ENCODE measurements around the gene USP6. TPM values are rescaled to one million over a fixed set of nuclear protein-coding genes. Genes with fewer than 3 reads are reported as not detected.
"Not testable (repeated sequence)": the region's sequence is repeated elsewhere in the genome, so short reads cannot be mapped to it uniquely, and the experiment has no call there.

Gene USP6
- polyA plus RNA-seq, 1 experiment = not detected

- Histone ChIP-seq H3K4me3 (ENCODE audit: low read depth, low read length) (no peak overlapping the region), H3K36me3 (ENCODE audit: control insufficient read depth, insufficient read depth, low read length) (no peaks in the 10 kb centered on the region), H3K27me3 (ENCODE audit: control insufficient read depth, insufficient read depth, low read length) (peaks cover 17% of the 10 kb centered on the region)
- DNase-seq (ENCODE audit: low read depth) = no peak
- ChIA-PET POLR2A (no interaction called here), CTCF (no interaction called here)
- TF ChIP-seq, protein P1, sequence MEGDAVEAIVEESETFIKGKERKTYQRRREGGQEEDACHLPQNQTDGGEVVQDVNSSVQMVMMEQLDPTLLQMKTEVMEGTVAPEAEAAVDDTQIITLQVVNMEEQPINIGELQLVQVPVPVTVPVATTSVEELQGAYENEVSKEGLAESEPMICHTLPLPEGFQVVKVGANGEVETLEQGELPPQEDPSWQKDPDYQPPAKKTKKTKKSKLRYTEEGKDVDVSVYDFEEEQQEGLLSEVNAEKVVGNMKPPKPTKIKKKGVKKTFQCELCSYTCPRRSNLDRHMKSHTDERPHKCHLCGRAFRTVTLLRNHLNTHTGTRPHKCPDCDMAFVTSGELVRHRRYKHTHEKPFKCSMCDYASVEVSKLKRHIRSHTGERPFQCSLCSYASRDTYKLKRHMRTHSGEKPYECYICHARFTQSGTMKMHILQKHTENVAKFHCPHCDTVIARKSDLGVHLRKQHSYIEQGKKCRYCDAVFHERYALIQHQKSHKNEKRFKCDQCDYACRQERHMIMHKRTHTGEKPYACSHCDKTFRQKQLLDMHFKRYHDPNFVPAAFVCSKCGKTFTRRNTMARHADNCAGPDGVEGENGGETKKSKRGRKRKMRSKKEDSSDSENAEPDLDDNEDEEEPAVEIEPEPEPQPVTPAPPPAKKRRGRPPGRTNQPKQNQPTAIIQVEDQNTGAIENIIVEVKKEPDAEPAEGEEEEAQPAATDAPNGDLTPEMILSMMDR (IDR thresholded peaks at IDR 0.05; ENCODE audit: insufficient read depth, low read depth, low read length) = no peak
Measured at GRCh38 chr17:5118219-5118618, 2.4 kb downstream of the USP6 start.

- Histone ChIP-seq H3K36me3 (ENCODE audit: control insufficient read depth, insufficient read depth, low read length) (no peaks in the 10 kb centered on the region), H3K27me3 (ENCODE audit: control insufficient read depth, insufficient read depth, low read length) (peaks cover 22% of the 10 kb centered on the region), H3K4me3 (ENCODE audit: low read depth, low read length) (no peak overlapping the region)
- POLR2A ChIA-PET = no interaction called here
- no peak for DNase-seq (ENCODE audit: low read depth)
- CTCF ChIA-PET = no interaction called here
- TF ChIP-seq, protein P1 (IDR thresholded peaks at IDR 0.05; ENCODE audit: insufficient read depth, low read depth, low read length) = no peak
Measured at GRCh38 chr17:5120036-5120435, 4.2 kb downstream of the USP6 start.

DNA sequence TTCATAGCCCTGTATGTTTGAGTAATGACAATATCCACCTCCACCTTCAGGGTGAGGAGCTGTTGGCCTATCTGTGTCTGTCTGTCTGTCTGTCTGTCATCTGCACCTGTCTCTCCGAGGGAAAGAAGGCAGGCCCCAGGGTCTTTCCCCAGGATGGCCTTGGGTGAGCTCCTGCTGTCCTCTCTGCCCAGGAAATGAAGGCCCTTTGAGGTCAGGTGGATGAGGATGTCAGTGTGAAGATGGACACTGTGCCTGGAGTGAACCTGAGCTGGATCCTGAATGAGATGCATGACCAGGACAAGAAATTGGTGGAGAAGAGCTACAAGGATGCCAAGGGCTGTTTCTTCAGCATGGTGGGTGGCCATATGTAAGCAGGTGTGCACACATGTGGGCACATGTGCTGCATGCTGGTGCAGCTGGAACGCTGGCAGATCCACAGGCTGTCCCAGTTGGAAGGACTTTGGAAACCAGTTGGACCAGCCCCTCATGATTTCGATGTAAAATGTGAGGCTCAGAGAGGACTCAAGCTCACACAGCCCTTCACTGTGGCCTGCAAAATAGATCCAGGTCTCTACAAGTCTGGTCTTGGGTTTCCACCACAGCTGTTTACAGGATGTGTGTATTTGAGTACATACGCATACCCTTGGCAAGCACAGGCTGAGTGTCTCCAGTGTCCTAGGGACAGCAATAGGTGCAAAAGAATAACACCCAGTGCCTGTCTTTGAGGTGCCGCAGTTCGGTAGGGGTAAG is 4.8 kb downstream of the USP6 start:
- H3K4me3 ChIP-seq (ENCODE audit: low read depth, low read length); CTCF ChIA-PET; POLR2A ChIA-PET; DNase-seq (ENCODE audit: low read depth); H3K36me3 ChIP-seq (ENCODE audit: control insufficient read depth, insufficient read depth, low read length): not testable (repeated sequence)
- peaks cover 20% of the 10 kb centered on the region for H3K27me3 ChIP-seq (ENCODE audit: control insufficient read depth, insufficient read depth, low read length)

DNA sequence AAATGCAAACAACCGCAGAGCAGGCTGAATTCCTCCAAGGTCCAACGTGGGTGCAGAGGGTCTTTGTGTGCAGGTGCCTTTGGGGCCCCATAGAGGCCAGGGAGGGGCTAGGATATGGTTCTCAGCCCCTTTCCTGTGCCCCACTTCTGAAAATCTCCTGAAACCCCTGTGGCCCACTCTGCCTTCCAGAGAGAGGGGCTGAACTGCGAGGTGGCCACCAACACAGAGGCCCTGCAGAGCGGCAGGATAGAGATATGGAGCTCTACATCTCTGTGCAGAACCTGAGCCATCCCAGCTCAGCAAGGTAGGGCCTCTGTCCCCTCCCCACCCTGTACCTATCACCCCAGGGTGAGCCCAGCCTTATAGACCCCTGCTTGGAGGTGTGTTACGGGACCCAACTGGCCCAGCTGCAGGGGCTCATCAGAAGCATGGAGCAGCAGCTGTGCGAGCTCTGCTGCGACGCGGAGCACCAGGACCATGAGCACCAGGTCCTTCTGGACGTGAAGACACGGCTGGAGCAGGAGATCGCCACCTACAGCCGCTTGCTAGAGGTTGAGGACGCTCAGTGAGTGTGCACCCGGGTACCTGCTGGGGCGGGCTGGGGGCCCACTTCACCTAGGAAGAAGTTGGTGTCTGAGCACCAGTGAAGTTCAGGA is 5.5 kb downstream of the USP6 start:
- ChIA-PET CTCF (no interaction called here), POLR2A (no interaction called here)
- Histone ChIP-seq H3K27me3 (ENCODE audit: control insufficient read depth, insufficient read depth, low read length) (peaks cover 18% of the 10 kb centered on the region), H3K4me3 (ENCODE audit: low read depth, low read length) (no peak overlapping the region), H3K36me3 (ENCODE audit: control insufficient read depth, insufficient read depth, low read length) (no peaks in the 10 kb centered on the region)
- TF ChIP-seq, protein P1 (IDR thresholded peaks at IDR 0.05; ENCODE audit: insufficient read depth, low read depth, low read length) = no peak
- no peak for DNase-seq (ENCODE audit: low read depth)

GRCh38 chr17:5122056-5122455 is 6.2 kb downstream of the USP6 start:
- H3K36me3 ChIP-seq (ENCODE audit: control insufficient read depth, insufficient read depth, low read length); DNase-seq (ENCODE audit: low read depth); POLR2A ChIA-PET: not testable (repeated sequence)
- Histone ChIP-seq H3K27me3 (ENCODE audit: control insufficient read depth, insufficient read depth, low read length) (peaks cover 14% of the 10 kb centered on the region), H3K4me3 (ENCODE audit: low read depth, low read length) (peak overlapping the region; percentile 55)
- CTCF ChIA-PET = interaction anchor here (0.9 kb wide), 1 partner anchor 8 kb away, joined by 3 read pairs; no protein-coding TSS in a partner anchor

DNA sequence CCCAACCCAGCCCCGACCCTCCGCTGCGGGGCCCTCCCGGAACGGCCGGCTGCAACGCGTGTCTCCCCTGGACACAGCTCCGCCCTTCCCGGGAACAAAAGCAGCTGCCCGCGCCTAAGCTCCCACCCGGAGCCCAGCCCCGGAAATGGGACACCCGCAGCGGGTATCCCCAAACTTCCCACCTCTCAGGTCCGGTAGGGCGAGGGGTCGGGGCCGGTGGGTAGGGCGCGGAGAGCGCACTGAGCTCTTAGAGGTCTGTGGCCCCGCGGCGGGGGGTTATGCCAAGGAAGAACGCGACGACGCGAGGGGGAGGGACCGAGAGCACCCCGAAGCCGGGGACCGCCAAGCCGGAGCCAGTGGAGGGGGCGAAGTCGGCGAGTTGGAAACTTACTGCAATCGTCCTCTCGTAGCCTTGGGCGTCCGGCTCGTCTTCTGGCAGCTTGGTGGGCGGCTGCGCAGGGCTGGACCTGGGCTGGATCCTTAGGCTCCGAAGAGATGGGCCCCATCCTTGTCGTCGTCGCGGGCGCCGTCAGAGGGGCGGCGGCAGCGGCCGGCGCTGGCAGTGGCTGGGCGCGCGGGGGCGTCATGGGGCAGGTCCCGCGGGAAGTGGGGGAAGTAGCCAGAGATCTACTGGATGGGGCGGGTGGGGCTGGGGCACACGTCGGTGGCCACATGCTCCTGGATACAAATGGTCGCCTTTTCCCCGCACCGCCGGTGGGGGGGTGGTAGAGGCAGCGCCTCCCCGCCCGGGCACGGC is 6.9 kb downstream of the USP6 start:
- H3K36me3 ChIP-seq (ENCODE audit: control insufficient read depth, insufficient read depth, low read length) = no peaks in the 10 kb centered on the region
- ChIA-PET CTCF (interaction anchor here (0.9 kb wide), 1 partner anchor 9 kb away, joined by 3 read pairs; no protein-coding TSS in a partner anchor), POLR2A (no interaction called here)
- H3K4me3 ChIP-seq (ENCODE audit: low read depth, low read length) = peak overlapping the region; percentile 55
- H3K27me3 ChIP-seq (ENCODE audit: control insufficient read depth, insufficient read depth, low read length) = peaks cover 12% of the 10 kb centered on the region
- no peak for DNase-seq (ENCODE audit: low read depth)
- TF ChIP-seq, protein P1 (IDR thresholded peaks at IDR 0.05; ENCODE audit: insufficient read depth, low read depth, low read length) = no peak
